Bronchial epithelial cell (primary cell): ENCODE results near the gene IER5. TPM values are rescaled to one million over a fixed set of nuclear protein-coding genes. Genes with fewer than 3 reads are reported as not detected.

ENCODE experiments used
- DNase-seq: peaks from one replicate; pipeline ENCODE4 v3.0.0-alpha.2; 2010; ENCODE audit warnings: low read depth
- FAIRE-seq: peaks from 2 replicates; lab custom pipeline; 2011; peaks lifted over from hg19 to GRCh38; lab: Jason Lieb, UNC
- H3K27me3 ChIP-seq: 2 replicates; pipeline ENCODE4 v1.5.1; 2011; ENCODE audit warnings: low read length; ENCODE audit not compliant: control insufficient read depth, insufficient read depth
- H3K36me3 ChIP-seq: 2 replicates; pipeline ENCODE4 v1.5.1; 2011; ENCODE audit warnings: low read length; ENCODE audit not compliant: control insufficient read depth, insufficient read depth
- H3K4me3 ChIP-seq: 2 replicates; pipeline ENCODE4 v1.5.1; 2011; ENCODE audit warnings: mild to moderate bottlenecking, low read depth, low read length, control low read depth
- total RNA-seq: library from RNA; depleted of rRNA; stranded (reverse); fragments of >200 nt; gene quantifications from 2 replicates; pipeline ENCODE4 v1.2.1, GENCODE V29; 2014
- TF ChIP-seq, protein P1 (sequence below): IDR thresholded peaks from 2 replicates; pipeline ENCODE4 v1.5.1; 2011; ENCODE audit warnings: mild to moderate bottlenecking, moderate library complexity, low read length, control low read depth, inconsistent platforms; ENCODE audit not compliant: insufficient read depth, severe bottlenecking

IER5 gene
- total RNA-seq, 1 donor from 2014 or later, result 47.7 TPM

DNA sequence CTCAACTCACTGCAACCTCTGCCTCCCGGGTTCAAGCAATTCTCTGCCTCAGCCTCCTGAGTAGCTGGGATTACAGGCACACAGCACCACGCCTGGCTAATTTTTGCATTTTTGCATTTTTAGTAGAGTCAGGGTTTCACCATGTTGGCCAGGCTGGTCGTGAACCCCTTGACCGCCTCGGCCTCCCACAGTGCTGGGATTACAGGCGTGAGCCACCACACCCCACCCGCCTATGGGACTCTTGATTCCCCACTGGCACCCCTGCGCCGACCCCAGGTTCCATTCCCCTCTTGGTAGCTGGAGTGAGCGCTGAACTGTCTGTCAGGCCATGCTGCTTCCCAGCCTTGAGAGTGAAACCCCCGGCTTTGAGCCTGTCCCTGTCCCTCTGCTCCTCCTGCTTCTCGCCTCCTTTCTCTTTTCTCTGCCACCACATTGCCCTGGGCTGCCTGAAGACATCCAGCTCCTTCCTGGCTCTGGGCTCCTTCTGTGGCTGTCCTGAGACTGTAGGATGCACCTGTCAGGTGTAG, 48.8 kb downstream of the IER5 start:
- TF ChIP-seq, protein P1, sequence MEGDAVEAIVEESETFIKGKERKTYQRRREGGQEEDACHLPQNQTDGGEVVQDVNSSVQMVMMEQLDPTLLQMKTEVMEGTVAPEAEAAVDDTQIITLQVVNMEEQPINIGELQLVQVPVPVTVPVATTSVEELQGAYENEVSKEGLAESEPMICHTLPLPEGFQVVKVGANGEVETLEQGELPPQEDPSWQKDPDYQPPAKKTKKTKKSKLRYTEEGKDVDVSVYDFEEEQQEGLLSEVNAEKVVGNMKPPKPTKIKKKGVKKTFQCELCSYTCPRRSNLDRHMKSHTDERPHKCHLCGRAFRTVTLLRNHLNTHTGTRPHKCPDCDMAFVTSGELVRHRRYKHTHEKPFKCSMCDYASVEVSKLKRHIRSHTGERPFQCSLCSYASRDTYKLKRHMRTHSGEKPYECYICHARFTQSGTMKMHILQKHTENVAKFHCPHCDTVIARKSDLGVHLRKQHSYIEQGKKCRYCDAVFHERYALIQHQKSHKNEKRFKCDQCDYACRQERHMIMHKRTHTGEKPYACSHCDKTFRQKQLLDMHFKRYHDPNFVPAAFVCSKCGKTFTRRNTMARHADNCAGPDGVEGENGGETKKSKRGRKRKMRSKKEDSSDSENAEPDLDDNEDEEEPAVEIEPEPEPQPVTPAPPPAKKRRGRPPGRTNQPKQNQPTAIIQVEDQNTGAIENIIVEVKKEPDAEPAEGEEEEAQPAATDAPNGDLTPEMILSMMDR, result no peak
- Histone ChIP-seq H3K36me3 (no peaks in the 10 kb centered on the region), H3K27me3 (no peaks in the 10 kb centered on the region), H3K4me3 (no peak overlapping the region)
- FAIRE-seq, result no peak
- DNase-seq, result no peak

- no peaks in the 10 kb centered on the region for H3K27me3 ChIP-seq
- H3K36me3 ChIP-seq, result no peaks in the 10 kb centered on the region
- H3K4me3 ChIP-seq, result no peak overlapping the region
- FAIRE-seq (no peak), DNase-seq (peak; percentile 87)
- TF ChIP-seq, protein P1, result no peak
These were observed 51.1 kb downstream of the IER5 start for GRCh38 chr1:181139631-181140061.

GRCh38 chr1:181140398-181140797, 51.9 kb downstream of the IER5 start:
- no peaks in the 10 kb centered on the region for H3K27me3 ChIP-seq
- H3K4me3 ChIP-seq, result no peak overlapping the region
- FAIRE-seq (no peak), DNase-seq (peak; percentile 53)
- no peaks in the 10 kb centered on the region for H3K36me3 ChIP-seq
- TF ChIP-seq, protein P1, result no peak

DNA sequence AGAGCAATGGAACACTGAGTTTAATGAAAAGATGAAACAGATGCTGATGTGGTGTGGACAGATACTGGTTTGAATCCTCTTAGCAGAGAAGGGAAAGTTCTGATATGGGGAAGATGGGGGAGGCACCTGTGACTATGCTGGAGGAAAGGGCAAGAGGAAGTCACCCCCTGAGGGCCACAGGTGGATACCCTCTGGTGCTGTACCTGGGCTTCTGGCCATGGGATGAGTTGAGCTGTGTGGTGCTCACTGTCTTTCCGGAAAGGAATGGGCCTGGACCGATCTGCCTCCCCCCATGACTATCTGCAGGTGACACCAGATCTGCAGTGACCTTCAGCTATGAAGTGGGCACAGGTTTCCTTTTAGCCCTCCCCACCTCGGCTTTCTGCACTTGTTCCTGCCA, 52.4 kb downstream of the IER5 start:
- Histone ChIP-seq H3K36me3 (no peaks in the 10 kb centered on the region), H3K27me3 (no peaks in the 10 kb centered on the region), H3K4me3 (no peak overlapping the region)
- DNase-seq, result no peak
- no peak for FAIRE-seq
- TF ChIP-seq, protein P1, result no peak

- TF ChIP-seq, protein P1, result no peak
These were observed 53.0 kb downstream of the IER5 start for GRCh38 chr1:181141431-181141910.

More at GRCh38 chr1:181141431-181141910, 53.0 kb downstream of the IER5 start:
- DNase-seq (peak; percentile 93), FAIRE-seq (no peak)
- H3K4me3 ChIP-seq, result no peak overlapping the region
- no peaks in the 10 kb centered on the region for H3K27me3 ChIP-seq
- H3K36me3 ChIP-seq, result no peaks in the 10 kb centered on the region

Other genes with a start within 250 kb of the IER5 start
- gene KIAA1614, start 175.8 kb upstream of the IER5 start, total RNA-seq, result 0.38 and 0.79 TPM in 2 replicates
- 42.6 and 56.3 TPM in 2 replicates for gene STX6, start 65.8 kb upstream of the IER5 start, total RNA-seq
- 14.7 and 23.8 TPM in 2 replicates for gene MR1, start 54.7 kb upstream of the IER5 start, total RNA-seq